Stomach (tissue), 9 donors: ENCODE results near the gene SLC22A31. TPM values are rescaled to one million over a fixed set of nuclear protein-coding genes. Genes with fewer than 3 reads are reported as not detected.

Experiments used
- DNase-seq, 2 donors: peaks; one replicate each; pipeline versions ENCODE4 v3.0.0 to v3.0.0-alpha.2; 2013 to 2019
- H3K27ac ChIP-seq, 5 donors: fragments of 200-600 bp in 4 of 5; sonication (generic) in 4 of 5; one replicate each; pipeline ENCODE4 v1.5.1; 2013 to 2019; ENCODE audit warnings: mild to moderate bottlenecking in 1 of 5, moderate library complexity in 1 of 5
- H3K27me3 ChIP-seq, 3 donors: fragments of 200-600 bp; sonication (generic); one replicate each; pipeline ENCODE4 v1.5.1; 2017 to 2019; ENCODE audit warnings: mixed run types in 1 of 3
- H3K36me3 ChIP-seq, 4 donors: fragments of 200-600 bp; sonication (generic); 1 replicate in 3 of 4; 2 replicates in 1 of 4; pipeline ENCODE4 v1.5.1; 2016 to 2019
- H3K4me1 ChIP-seq, 4 donors: fragments of 200-600 bp; sonication (generic); one replicate each; pipeline ENCODE4 v1.5.1; 2016 to 2019
- H3K4me3 ChIP-seq, 4 donors: fragments of 200-600 bp; sonication (generic) in 3 of 4; one replicate each; pipeline ENCODE4 v1.5.1; 2016 to 2019; ENCODE audit warnings: mild to moderate bottlenecking in 1 of 4
- H3K9me3 ChIP-seq, 4 donors: fragments of 200-600 bp; sonication (generic); one replicate each; pipeline ENCODE4 v1.5.1; 2016 to 2019
- CTCF ChIP-seq, 7 experiments: fragments of 450-650 bp in 4 of 7; fragments of 200-600 bp in 3 of 7; sonication (generic) in 3 of 7; IDR thresholded peaks; one replicate each; pipeline ENCODE4 v1.5.1; 2016 to 2019; ENCODE audit warnings: antibody characterized with exemption in 7 of 7, control low read depth in 2 of 7, mild to moderate bottlenecking in 1 of 7
- EP300 ChIP-seq: sonication (generic); formaldehyde crosslinking; IDR thresholded peaks from one replicate; pipeline ENCODE4 v1.6.1; 2017; ENCODE audit warnings: antibody characterized with exemption
- POLR2A ChIP-seq, 4 donors: fragments of 450-650 bp; IDR thresholded peaks; one replicate each; pipeline ENCODE4 v1.6.1; 2016; ENCODE audit warnings: antibody characterized with exemption in 4 of 4, control low read depth in 2 of 4, mild to moderate bottlenecking in 1 of 4, moderate library complexity in 1 of 4
- POLR2AphosphoS5 ChIP-seq, 3 donors: sonication (generic); formaldehyde crosslinking; IDR thresholded peaks; one replicate each; pipeline ENCODE4 v1.6.1; 2016; ENCODE audit warnings: antibody characterized with exemption in 3 of 3
- whole genome bisulfite sequencing, 5 donors: extraction: QIAGEN DNeasy Blood & Tissue Kit in 3 of 5; methylation state at CpG; one replicate each; pipeline versions ENCODE4 v1.1.5 to v1.1.7; 2013 to 2018; 5-methylcytosine and 5-hydroxymethylcytosine counted together
- intact Hi-C: fragments of 100-400 bp; cut with DNase I; formaldehyde crosslinking; loops from one replicate; pipeline ENCODE4 v1.15.1; 2023; ENCODE audit warnings: low total_unique reads
- polyA plus RNA-seq, 3 donors: library from polyadenylated mRNA; stranded (reverse); fragments of 200-250 nt; gene quantifications; one replicate each; pipeline ENCODE4 v1.2.3, GENCODE V29; 2013
- total RNA-seq, 5 donors: library from RNA; depleted of rRNA; stranded (reverse); fragments of >200 nt; gene quantifications; one replicate each; pipeline versions ENCODE4 v1.1.0 to v1.2.3, GENCODE V29; 2014 to 2016
- donor health status: healthy with polysubstance abuse.
- donor health status: Bipolar disorder and iron deficiency.
- donor health status: healthy.

The SLC22A31 gene
- total and polyA plus RNA-seq, 8 donors = 1.4 to 6.4 (median 2.8) TPM; not detected in 4

GRCh38 chr16:89160977-89161701, 39.2 kb downstream of the SLC22A31 start:
- intact Hi-C loops = no loop called here
- peaks cover 0 to 11% (median 7%) of the 10 kb centered on the region in 4 donors for H3K4me1 ChIP-seq
- H3K9me3 ChIP-seq = no peaks in the 10 kb centered on the region
- TF ChIP-seq EP300 = no peak
- TF ChIP-seq CTCF (IDR thresholded peaks at IDR 0.05) = no peak
- H3K36me3 ChIP-seq = no peaks in the 10 kb centered on the region
- WGBS, 5 donors = 84 to 90% (median 87%) methylated on average over 18 to 29 of the region's 29 CpGs
- H3K27me3 ChIP-seq = peaks cover 0 to 60% (median 17%) of the 10 kb centered on the region in 3 donors
- H3K27ac ChIP-seq = no peak overlapping the region
- no peak for DNase-seq
- no peak overlapping the region for H3K4me3 ChIP-seq

- no peak overlapping the region for H3K4me3 ChIP-seq
- no peak for DNase-seq
- H3K9me3 ChIP-seq = no peaks in the 10 kb centered on the region
- intact Hi-C loops = no loop called here
- H3K27me3 ChIP-seq = peaks cover 0 to 55% (median 13%) of the 10 kb centered on the region in 3 donors
- H3K27ac ChIP-seq = no peak overlapping the region
- no peaks in the 10 kb centered on the region for H3K36me3 ChIP-seq
- H3K4me1 ChIP-seq = peaks cover 7 to 24% (median 17%) of the 10 kb centered on the region in 4 donors
- 86 to 88% (median 88%) methylated on average over 14 to 20 of the region's 20 CpGs for WGBS, 5 donors
- no peak for TF ChIP-seq CTCF (IDR thresholded peaks at IDR 0.05)
- no peak for TF ChIP-seq POLR2AphosphoS5 (IDR thresholded peaks at IDR 0.05)
- no peak for TF ChIP-seq POLR2A (IDR thresholded peaks at IDR 0.05)
- no peak for TF ChIP-seq EP300
These were observed 40.4 kb downstream of the SLC22A31 start for GRCh38 chr16:89159850-89160354.

- Histone ChIP-seq H3K9me3 (no peaks in the 10 kb centered on the region), H3K4me3 (no peak overlapping the region), H3K27ac (no peak overlapping the region), H3K4me1 (peaks cover 13 to 30% (median 23%) of the 10 kb centered on the region in 4 donors), H3K36me3 (no peaks in the 10 kb centered on the region), H3K27me3 (peaks cover 0 to 49% (median 13%) of the 10 kb centered on the region in 3 donors)
- intact Hi-C loops = no loop called here
- no peak for DNase-seq
- 72 to 82% (median 77%) methylated on average over 30 to 48 of the region's 48 CpGs for WGBS, 5 donors
- TF ChIP-seq EP300 = no peak
- no peak for TF ChIP-seq POLR2A (IDR thresholded peaks at IDR 0.05)
- TF ChIP-seq POLR2AphosphoS5 (IDR thresholded peaks at IDR 0.05) = no peak
- no peak for TF ChIP-seq CTCF (IDR thresholded peaks at IDR 0.05)
These were observed 41.1 kb downstream of the SLC22A31 start for GRCh38 chr16:89159066-89159849.

- no peak overlapping the region for H3K27ac ChIP-seq
- H3K9me3 ChIP-seq = no peaks in the 10 kb centered on the region
- DNase-seq = no peak
- TF ChIP-seq POLR2A (IDR thresholded peaks at IDR 0.05) (no peak), EP300 (no peak), POLR2AphosphoS5 (IDR thresholded peaks at IDR 0.05) (no peak), CTCF (IDR thresholded peaks at IDR 0.05) (no peak)
- 92 to 95% (median 94%) methylated on average over 12 of the region's 12 CpGs for WGBS, 5 donors
- H3K4me1 ChIP-seq = peaks cover 15 to 35% (median 26%) of the 10 kb centered on the region in 4 donors
- peaks cover 0 to 40% (median 13%) of the 10 kb centered on the region in 3 donors for H3K27me3 ChIP-seq
- peaks cover 0 to 4% (median 2%) of the 10 kb centered on the region in 4 donors for H3K36me3 ChIP-seq
- intact Hi-C loops = no loop called here
- H3K4me3 ChIP-seq = no peak overlapping the region
These were observed 42.6 kb downstream of the SLC22A31 start for GRCh38 chr16:89157778-89158177.
